ENCODE results near the gene CHEK1.

DNA sequence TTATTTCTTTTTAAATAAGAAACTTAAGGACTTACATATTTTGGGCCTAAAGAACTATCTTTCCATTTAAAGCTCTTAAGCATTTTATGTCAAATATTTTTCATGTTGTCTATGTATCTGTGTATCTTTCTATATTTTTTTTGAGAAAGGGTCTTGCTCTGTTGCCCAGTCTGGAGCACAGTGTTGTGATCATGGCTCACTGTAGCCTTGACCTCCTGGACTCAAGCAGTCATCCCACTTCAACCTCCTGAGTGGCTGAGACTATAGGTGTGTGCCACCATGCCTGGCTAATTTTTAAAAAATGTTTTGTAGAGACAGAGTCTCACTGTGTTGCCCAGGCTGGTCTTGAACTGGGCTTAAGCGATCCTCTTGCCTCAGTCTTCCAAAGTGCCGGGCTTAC, 24.3 kb upstream of the CHEK1 start:
- TF ChIP-seq, protein P1, sequence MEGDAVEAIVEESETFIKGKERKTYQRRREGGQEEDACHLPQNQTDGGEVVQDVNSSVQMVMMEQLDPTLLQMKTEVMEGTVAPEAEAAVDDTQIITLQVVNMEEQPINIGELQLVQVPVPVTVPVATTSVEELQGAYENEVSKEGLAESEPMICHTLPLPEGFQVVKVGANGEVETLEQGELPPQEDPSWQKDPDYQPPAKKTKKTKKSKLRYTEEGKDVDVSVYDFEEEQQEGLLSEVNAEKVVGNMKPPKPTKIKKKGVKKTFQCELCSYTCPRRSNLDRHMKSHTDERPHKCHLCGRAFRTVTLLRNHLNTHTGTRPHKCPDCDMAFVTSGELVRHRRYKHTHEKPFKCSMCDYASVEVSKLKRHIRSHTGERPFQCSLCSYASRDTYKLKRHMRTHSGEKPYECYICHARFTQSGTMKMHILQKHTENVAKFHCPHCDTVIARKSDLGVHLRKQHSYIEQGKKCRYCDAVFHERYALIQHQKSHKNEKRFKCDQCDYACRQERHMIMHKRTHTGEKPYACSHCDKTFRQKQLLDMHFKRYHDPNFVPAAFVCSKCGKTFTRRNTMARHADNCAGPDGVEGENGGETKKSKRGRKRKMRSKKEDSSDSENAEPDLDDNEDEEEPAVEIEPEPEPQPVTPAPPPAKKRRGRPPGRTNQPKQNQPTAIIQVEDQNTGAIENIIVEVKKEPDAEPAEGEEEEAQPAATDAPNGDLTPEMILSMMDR (IDR thresholded peaks at IDR 0.05), result no peak
- TF ChIP-seq POLR2A (IDR thresholded peaks at IDR 0.05) (no peak), EP300 (IDR thresholded peaks at IDR 0.05) (no peak), POLR2AphosphoS5 (IDR thresholded peaks at IDR 0.05) (no peak)
